Natural killer cell (primary cell): ENCODE data around the gene NAXE. TPM values are rescaled to one million over a fixed set of nuclear protein-coding genes. Genes with fewer than 3 reads are reported as not detected.
"Not testable (repeated sequence)": the region's sequence is repeated elsewhere in the genome, so short reads cannot be mapped to it uniquely, and the experiment has no call there.

ENCODE experiments used
- ATAC-seq, 3 donors: fragments of 150-1000 bp in 2 of 3; fragments of 200-7000 bp in 1 of 3; cut with Tn5 transposase; 1 replicate in 1 of 3; 2 replicates in 2 of 3; pipeline ENCODE4 v1.10.0; 2021; ENCODE audit warnings: mild to moderate bottlenecking in 2 of 3, moderate library complexity in 2 of 3
- DNase-seq, 2 donors: peaks; one replicate each; pipeline versions ENCODE4 v3.0.0 to v3.0.0-alpha.2; 2013 to 2021; ENCODE audit warnings: mixed read lengths in 1 of 2
- H3K27ac ChIP-seq: one replicate; pipeline ENCODE4 v1.5.1; 2013; ENCODE audit warnings: mild to moderate bottlenecking, low read length
- H3K27me3 ChIP-seq: one replicate; pipeline ENCODE4 v1.6.1; 2013; ENCODE audit warnings: low read length; ENCODE audit not compliant: control insufficient read depth, insufficient read depth
- H3K36me3 ChIP-seq: one replicate; pipeline ENCODE4 v1.6.1; 2013; ENCODE audit warnings: low read length; ENCODE audit not compliant: control insufficient read depth, insufficient read depth
- H3K4me1 ChIP-seq: one replicate; pipeline ENCODE4 v1.6.1; 2013; ENCODE audit warnings: low read length; ENCODE audit not compliant: control insufficient read depth, insufficient read depth
- H3K4me3 ChIP-seq: one replicate; pipeline ENCODE4 v1.5.1; 2013; ENCODE audit warnings: low read length
- H3K9me3 ChIP-seq: one replicate; pipeline ENCODE4 v1.6.1; 2013; ENCODE audit warnings: low read length; ENCODE audit not compliant: control insufficient read depth, insufficient read depth
- H3K27ac Mint-ChIP-seq, 2 donors: one replicate each; pipeline ENCODE4 v1.8.0; 2022; ENCODE audit warnings: mild to moderate bottlenecking in 2 of 2, mixed read lengths in 2 of 2, moderate library complexity in 1 of 2
- H3K27me3 Mint-ChIP-seq, 2 donors: one replicate each; pipeline ENCODE4 v1.8.0; 2022; ENCODE audit warnings: low read depth in 2 of 2, mixed read lengths in 2 of 2
- H3K36me3 Mint-ChIP-seq: one replicate; pipeline ENCODE4 v1.8.0; 2022; ENCODE audit warnings: mixed read lengths
- H3K4me1 Mint-ChIP-seq, 2 donors: one replicate each; pipeline ENCODE4 v1.8.0; 2022; ENCODE audit warnings: mixed read lengths in 2 of 2
- H3K4me3 Mint-ChIP-seq: one replicate; pipeline ENCODE4 v1.8.0; 2022; ENCODE audit warnings: mild to moderate bottlenecking, moderate library complexity, mixed read lengths
- H3K9me3 Mint-ChIP-seq, 2 donors: one replicate each; pipeline ENCODE4 v1.8.0; 2022; ENCODE audit warnings: mixed read lengths in 2 of 2
- CTCF ChIP-seq: fragments of 200-600 bp; IDR thresholded peaks from one replicate; pipeline ENCODE4 v1.8.0; 2022; ENCODE audit warnings: antibody characterized with exemption
- WGBS: methylation state at CpG from one replicate; pipeline ENCODE4 v1.1.7; 2013; ENCODE audit warnings: missing lambda C conversion rate; ENCODE audit not compliant: insufficient coverage; 5-methylcytosine and 5-hydroxymethylcytosine counted together
- intact Hi-C: fragments of 100-400 bp; cut with micrococcal nuclease; formaldehyde crosslinking; loops from one replicate; pipeline ENCODE4 v1.14.2; 2022
- total RNA-seq, 4 donors: library from RNA; stranded (reverse); fragments of 120-200 nt in 1 of 4; gene quantifications; one replicate each; pipeline versions ENCODE4 v1.2.3 to v1.2.4, GENCODE V29; 2013 to 2022

The NAXE gene
- total RNA-seq, 3 donors from 2014 or later (not counting 1 experiment from before 2014, with no cell fraction given), result 32.6 to 52.5 (median 36.6) TPM

- Mint-ChIP-seq H3K4me3 (no peak overlapping the region), H3K36me3 (no peaks in the 10 kb centered on the region), H3K27me3 (peaks cover 3 to 6% of the 10 kb centered on the region in 2 donors), H3K9me3 (no peaks in the 10 kb centered on the region), H3K4me1 (peaks cover 8 to 9% of the 10 kb centered on the region in 2 donors), H3K27ac (no peak overlapping the region)
- no peaks in the 10 kb centered on the region for H3K36me3 ChIP-seq
- WGBS, result 33% methylated on average over 7 of the region's 7 CpGs
- peak; percentile 92 to 99 (median 98) for ATAC-seq
- no peak overlapping the region for H3K27ac ChIP-seq
- no peaks in the 10 kb centered on the region for H3K9me3 ChIP-seq
- intact Hi-C loops, result loop anchor here (1.0 kb wide), 4 partner anchors 24 to 223 kb away; no protein-coding TSS in a partner anchor
- DNase-seq, result peak; percentile 36 to 89
- H3K4me3 ChIP-seq, result no peak overlapping the region
- H3K27me3 ChIP-seq, result no peaks in the 10 kb centered on the region
- TF ChIP-seq CTCF, result peak; percentile 87
- H3K4me1 ChIP-seq, result peaks cover 6% of the 10 kb centered on the region
Measured at GRCh38 chr1:156608036-156608674, 16.6 kb downstream of the NAXE start.

- Mint-ChIP-seq H3K36me3 (no peaks in the 10 kb centered on the region), H3K4me3 (no peak overlapping the region), H3K27me3 (peaks cover 3 to 6% of the 10 kb centered on the region in 2 donors), H3K4me1 (peaks cover 8 to 9% of the 10 kb centered on the region in 2 donors), H3K9me3 (no peaks in the 10 kb centered on the region), H3K27ac (no peak overlapping the region)
- 44% methylated on average over 6 of the region's 6 CpGs for WGBS
- Histone ChIP-seq H3K27ac (no peak overlapping the region), H3K4me3 (no peak overlapping the region), H3K27me3 (no peaks in the 10 kb centered on the region), H3K36me3 (no peaks in the 10 kb centered on the region), H3K9me3 (no peaks in the 10 kb centered on the region), H3K4me1 (peaks cover 6% of the 10 kb centered on the region)
- TF ChIP-seq CTCF, result peak; percentile 54
- intact Hi-C loops, result loop anchor here (1.0 kb wide), 4 partner anchors 25 to 224 kb away; no protein-coding TSS in a partner anchor
- DNase-seq (peak in 1 of 2 donors; percentile 80), ATAC-seq (peak; percentile 52 to 73 (median 69))
Measured at GRCh38 chr1:156608981-156609380, 17.4 kb downstream of the NAXE start.

GRCh38 chr1:156610072-156610471, 18.5 kb downstream of the NAXE start:
- H3K36me3 Mint-ChIP-seq, DNase-seq, ATAC-seq, H3K27me3 ChIP-seq, H3K27me3 Mint-ChIP-seq, H3K4me3 Mint-ChIP-seq, H3K4me3 ChIP-seq, H3K9me3 ChIP-seq, H3K9me3 Mint-ChIP-seq, H3K4me1 ChIP-seq, H3K27ac ChIP-seq, H3K4me1 Mint-ChIP-seq, intact Hi-C loops, H3K27ac Mint-ChIP-seq, H3K36me3 ChIP-seq: not testable (repeated sequence)
- WGBS, result 92% methylated on average over 9 of the region's 9 CpGs

GRCh38 chr1:156612666-156613065, 21.1 kb downstream of the NAXE start:
- H3K27me3 ChIP-seq, result no peaks in the 10 kb centered on the region
- no peaks in the 10 kb centered on the region for H3K36me3 ChIP-seq
- H3K4me1 ChIP-seq, result peaks cover 6% of the 10 kb centered on the region
- intact Hi-C loops, result no loop called here
- H3K9me3 Mint-ChIP-seq, result no peaks in the 10 kb centered on the region
- H3K4me1 Mint-ChIP-seq, result peaks cover 8 to 9% of the 10 kb centered on the region in 2 donors
- no peak overlapping the region for H3K27ac Mint-ChIP-seq
- no peak overlapping the region for H3K4me3 Mint-ChIP-seq
- peaks cover 16 to 20% of the 10 kb centered on the region in 2 donors for H3K27me3 Mint-ChIP-seq
- no peak for DNase-seq
- TF ChIP-seq CTCF, result no peak
- 57% methylated on average over 3 of the region's 3 CpGs for WGBS
- H3K27ac ChIP-seq, result no peak overlapping the region
- H3K36me3 Mint-ChIP-seq, result no peaks in the 10 kb centered on the region
- no peaks in the 10 kb centered on the region for H3K9me3 ChIP-seq
- no peak overlapping the region for H3K4me3 ChIP-seq
- no peak for ATAC-seq
